GM12878 (cell line): ENCODE results near the gene MSMB. TPM values are rescaled to one million over a fixed set of nuclear protein-coding genes. Genes with fewer than 3 reads are reported as not detected.

Experiments used
- ATAC-seq: fragments of 200-7000 bp; cut with Tn5 transposase; 3 replicates; pipeline ENCODE4 v1.9.1; 2020; ENCODE audit warnings: mild to moderate bottlenecking, moderate library complexity
- BruUV-seq: library from RNA; stranded (reverse); fragments of 400-500 nt; replicated peaks from 2 replicates; lab custom pipeline; 2021; lab: Mats Ljungman, UMichigan
- CTCF ChIA-PET: fragments of 300-600 bp; sonication (Branson Sonifier 250); formaldehyde crosslinking; extraction: SDS; loops from one replicate; lab custom pipeline; 2021; ENCODE audit warnings: inconsistent platforms; lab: Yijun Ruan, JAX
- POLR2A ChIA-PET: fragments of 350-600 bp; formaldehyde crosslinking; extraction: SDS; loops from one replicate; lab custom pipeline; 2021; ENCODE audit warnings: inconsistent platforms; lab: Charles Lee
- RAD21 ChIA-PET: fragments of 300-600 bp; sonication (Branson Sonifier 250); formaldehyde crosslinking; loops from one replicate; lab custom pipeline; 2023; ENCODE audit warnings: antibody characterized with exemption; ENCODE audit not compliant: unreplicated experiment; lab: Charles Lee
- SMC1A ChIA-PET: fragments of 300-600 bp; sonication (Branson Sonifier 250); formaldehyde crosslinking; loops from one replicate; lab custom pipeline; 2023; ENCODE audit not compliant: unreplicated experiment, uncharacterized antibody; lab: Charles Lee
- DNase-seq: peaks from one replicate; pipeline ENCODE4 v3.0.0-alpha.2; 2011; ENCODE audit warnings: low read depth, low spot score
- FAIRE-seq: peaks from 3 replicates; lab custom pipeline; 2011; peaks lifted over from hg19 to GRCh38; lab: Jason Lieb, UNC
- H2AFZ ChIP-seq: 2 replicates; pipeline ENCODE4 v1.6.0; 2011; ENCODE audit warnings: low read depth, low read length, control low read depth; ENCODE audit not compliant: control insufficient read depth
- H3K27ac ChIP-seq: 2 replicates; pipeline ENCODE4 v1.5.1; 2011; ENCODE audit warnings: control low read depth; ENCODE audit not compliant: control insufficient read depth, insufficient read depth
- H3K27me3 ChIP-seq, 2 experiments: replicated peaks in 1 of 2; 2 replicates each; pipeline versions ENCODE4 v1.6.0 to v1.6.1; 2011; ENCODE audit warnings: low read length in 1 of 2; ENCODE audit not compliant: control insufficient read depth in 2 of 2, insufficient read depth in 2 of 2
- H3K36me3 ChIP-seq, 2 experiments: 2 replicates each; pipeline ENCODE4 v1.5.1; 2011; ENCODE audit warnings: low read length in 1 of 2; ENCODE audit not compliant: control insufficient read depth in 2 of 2, insufficient read depth in 2 of 2
- H3K4me1 ChIP-seq: 2 replicates; pipeline ENCODE4 v1.6.1; 2011; ENCODE audit warnings: mild to moderate bottlenecking, low read length, moderate library complexity, mixed read lengths; ENCODE audit not compliant: control insufficient read depth, insufficient read depth
- H3K4me2 ChIP-seq: 2 replicates; pipeline ENCODE4 v1.6.0; 2011; ENCODE audit warnings: control low read depth; ENCODE audit not compliant: control insufficient read depth, insufficient read depth
- H3K4me3 ChIP-seq: fragments of 200-600 bp; sonication (generic); 2 replicates; pipeline ENCODE4 v1.5.1; 2016
- H3K79me2 ChIP-seq: 2 replicates; pipeline ENCODE4 v1.6.0; 2011; ENCODE audit warnings: low read length; ENCODE audit not compliant: control insufficient read depth, insufficient read depth
- H3K9ac ChIP-seq: 2 replicates; pipeline ENCODE4 v1.8.0; 2011; ENCODE audit warnings: low read length, control low read depth, mixed read lengths; ENCODE audit not compliant: control insufficient read depth, insufficient read depth
- H3K9me3 ChIP-seq: replicated peaks from 3 replicates; pipeline ENCODE4 v1.5.1; 2011; ENCODE audit warnings: mild to moderate bottlenecking, low read length; ENCODE audit not compliant: control insufficient read depth, insufficient read depth
- H4K20me1 ChIP-seq: 2 replicates; pipeline ENCODE4 v1.6.0; 2011; ENCODE audit not compliant: control insufficient read depth, insufficient read depth
- BACH1 ChIP-seq: fragments of 450-650 bp; IDR thresholded peaks from 2 replicates; pipeline ENCODE4 v1.6.1; 2017; ENCODE audit warnings: mild to moderate bottlenecking, borderline replicate concordance
- CREM ChIP-seq: IDR thresholded peaks from 2 replicates; pipeline ENCODE4 v1.6.1; 2014; ENCODE audit warnings: antibody characterized with exemption, low read depth
- IKZF2 ChIP-seq, 2 experiments: fragments of 450-650 bp; IDR thresholded peaks; 2 replicates each; pipeline ENCODE4 v1.6.1; 2017; ENCODE audit warnings: mild to moderate bottlenecking in 2 of 2, moderate library complexity in 2 of 2
- PML ChIP-seq: IDR thresholded peaks from 2 replicates; pipeline ENCODE4 v1.6.1; 2012; ENCODE audit warnings: low read length, inconsistent platforms
- SREBF2 ChIP-seq: IDR thresholded peaks from 2 replicates; pipeline ENCODE4 v1.6.1; 2012; ENCODE audit warnings: mild to moderate bottlenecking, low read length
- STAT3 ChIP-seq: IDR thresholded peaks from 2 replicates; pipeline ENCODE4 v1.6.1; 2011; ENCODE audit warnings: low read depth, low read length, improper control_type of control experiment
- WRNIP1 ChIP-seq: IDR thresholded peaks from 2 replicates; pipeline ENCODE4 v1.6.1; 2011; ENCODE audit warnings: low read depth, low read length, improper control_type of control experiment, borderline replicate concordance
- WGBS: methylation state at CpG from one replicate; pipeline ENCODE4 v1.1.6; 2016; ENCODE audit warnings: low lambda C conversion rate; ENCODE audit not compliant: insufficient replicate concordance, insufficient coverage; ENCODE audit errors: missing lambda C conversion rate; 5-methylcytosine and 5-hydroxymethylcytosine counted together
- in situ Hi-C: fragments of 300-500 bp; cut with MboI; formaldehyde crosslinking; loops from 9 replicates; pipeline ENCODE4 v1.14.3; 2018; ENCODE audit warnings: mixed read lengths
- intact Hi-C: fragments of 100-400 bp; cut with micrococcal nuclease; formaldehyde crosslinking; loops from one replicate; pipeline ENCODE4 v1.14.2; 2022; ENCODE audit not compliant: unreplicated experiment
- polyA plus RNA-seq, 11 experiments: library from polyadenylated mRNA; depleted of rRNA in 4 of 11; unstranded in 6 of 11; stranded (reverse) in 5 of 11; fragments of >200 nt; fragmentation: Nextera tagmentation in 4 of 11; fragmentation: Illumina TruSeq in 1 of 11; extraction: Ambion mirVana in 4 of 11; extraction: Trizol in 1 of 11; gene quantifications; 1 replicate in 1 of 11; 2 replicates in 10 of 11; pipeline versions ENCODE4 v1.2.1 to v1.2.3, GENCODE V29; 2011 to 2016; ENCODE audit warnings: inconsistent platforms in 2 of 11, missing spikeins in 2 of 11, low read depth in 1 of 11
- total RNA-seq, 4 experiments: library from RNA; depleted of rRNA in 3 of 4; stranded (reverse); fragments of >200 nt in 3 of 4; fragmentation: Illumina TruSeq in 1 of 4; extraction: Trizol in 1 of 4; gene quantifications; 2 replicates each; pipeline versions ENCODE4 v1.2.1 to v1.2.3, GENCODE V29; 2013 to 2021
- TF ChIP-seq, protein P1 (sequence below): fragments of 450-650 bp; IDR thresholded peaks from 2 replicates; pipeline ENCODE4 v1.6.1; 2017; ENCODE audit warnings: antibody characterized with exemption, mild to moderate bottlenecking, moderate library complexity

Gene MSMB
- total and polyA plus RNA-seq, 10 of the 15 experiments (the other 5 are each of a cell fraction or from before 2014, with no cell fraction given): not detected

DNA sequence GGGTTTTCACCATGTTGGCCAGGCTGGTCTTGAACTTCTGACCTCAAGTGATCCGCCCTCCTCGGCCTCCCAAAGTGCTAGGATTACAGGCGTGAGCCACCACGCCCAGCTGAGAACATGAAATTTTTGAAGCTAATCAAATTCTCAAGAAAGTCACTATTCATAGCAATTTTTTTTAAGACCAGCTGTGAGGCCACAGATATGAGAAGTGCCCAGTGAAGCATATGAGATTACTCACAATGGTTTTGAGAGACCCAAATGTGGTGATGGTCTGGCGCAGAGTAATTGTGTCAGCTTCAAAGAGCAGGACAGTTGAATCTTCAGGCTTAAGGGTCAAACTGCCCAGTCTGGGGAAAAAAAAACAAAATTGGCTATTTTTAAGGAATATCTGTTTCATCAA is 31.9 kb downstream of the MSMB start (continued):
- TF ChIP-seq, protein P1, sequence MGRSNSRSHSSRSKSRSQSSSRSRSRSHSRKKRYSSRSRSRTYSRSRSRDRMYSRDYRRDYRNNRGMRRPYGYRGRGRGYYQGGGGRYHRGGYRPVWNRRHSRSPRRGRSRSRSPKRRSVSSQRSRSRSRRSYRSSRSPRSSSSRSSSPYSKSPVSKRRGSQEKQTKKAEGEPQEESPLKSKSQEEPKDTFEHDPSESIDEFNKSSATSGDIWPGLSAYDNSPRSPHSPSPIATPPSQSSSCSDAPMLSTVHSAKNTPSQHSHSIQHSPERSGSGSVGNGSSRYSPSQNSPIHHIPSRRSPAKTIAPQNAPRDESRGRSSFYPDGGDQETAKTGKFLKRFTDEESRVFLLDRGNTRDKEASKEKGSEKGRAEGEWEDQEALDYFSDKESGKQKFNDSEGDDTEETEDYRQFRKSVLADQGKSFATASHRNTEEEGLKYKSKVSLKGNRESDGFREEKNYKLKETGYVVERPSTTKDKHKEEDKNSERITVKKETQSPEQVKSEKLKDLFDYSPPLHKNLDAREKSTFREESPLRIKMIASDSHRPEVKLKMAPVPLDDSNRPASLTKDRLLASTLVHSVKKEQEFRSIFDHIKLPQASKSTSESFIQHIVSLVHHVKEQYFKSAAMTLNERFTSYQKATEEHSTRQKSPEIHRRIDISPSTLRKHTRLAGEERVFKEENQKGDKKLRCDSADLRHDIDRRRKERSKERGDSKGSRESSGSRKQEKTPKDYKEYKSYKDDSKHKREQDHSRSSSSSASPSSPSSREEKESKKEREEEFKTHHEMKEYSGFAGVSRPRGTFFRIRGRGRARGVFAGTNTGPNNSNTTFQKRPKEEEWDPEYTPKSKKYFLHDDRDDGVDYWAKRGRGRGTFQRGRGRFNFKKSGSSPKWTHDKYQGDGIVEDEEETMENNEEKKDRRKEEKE: no peak

DNA sequence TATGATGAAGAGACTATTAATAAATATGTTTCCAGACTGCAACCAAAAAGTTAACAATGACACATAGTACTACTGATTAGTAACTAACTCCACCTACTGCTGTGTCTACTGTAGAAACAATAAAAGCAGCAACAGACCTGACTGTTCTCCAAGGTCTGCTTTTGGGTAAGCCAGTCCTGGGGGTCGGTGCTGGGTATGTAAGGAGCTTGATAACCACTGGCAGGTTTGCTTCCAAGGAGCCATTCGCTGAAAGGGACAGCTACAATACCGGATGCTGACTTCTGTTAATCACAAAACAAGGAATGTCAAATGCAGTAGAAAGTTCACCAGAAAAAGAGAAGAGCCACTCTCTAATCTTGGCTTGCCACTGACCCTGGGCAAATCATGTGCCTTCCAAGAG is 33.3 kb downstream of the MSMB start:
- TF ChIP-seq SREBF2 (no peak), CREM (no peak), IKZF2 (IDR thresholded peaks at IDR 0.05) (no peak), STAT3 (no peak), WRNIP1 (no peak), BACH1 (no peak), PML (no peak)
- ChIA-PET RAD21 (interaction anchor here (0.9 kb wide), 1 partner anchor 15 kb away, joined by 3 read pairs; no protein-coding TSS in a partner anchor), SMC1A (no interaction called here), POLR2A (no interaction called here), CTCF (interaction anchor here (1.8 kb wide), 1 partner anchor 14 kb away, joined by 4 read pairs; no protein-coding TSS in a partner anchor)
- Histone ChIP-seq H3K4me2 (no peak overlapping the region), H2AFZ (no peak overlapping the region), H3K4me1 (no peaks in the 10 kb centered on the region), H3K36me3 (peaks cover 12 to 49% of the 10 kb centered on the region in 2 experiments), H3K79me2 (peaks cover 16% of the 10 kb centered on the region), H3K27me3 (no peaks in the 10 kb centered on the region), H4K20me1 (no peaks in the 10 kb centered on the region), H3K27ac (no peak overlapping the region), H3K9me3 (no peaks in the 10 kb centered on the region), H3K4me3 (no peak overlapping the region), H3K9ac (no peak overlapping the region)
- in situ Hi-C loops: no loop called here
- intact Hi-C loops: no loop called here
- 99% methylated on average over 3 of the region's 3 CpGs for WGBS
- FAIRE-seq (no peak), DNase-seq (no peak), ATAC-seq (no peak)
- no TSS peak for BruUV-seq
